ENCODE results near the gene DNASE1L2.

The DNASE1L2 gene

DNA sequence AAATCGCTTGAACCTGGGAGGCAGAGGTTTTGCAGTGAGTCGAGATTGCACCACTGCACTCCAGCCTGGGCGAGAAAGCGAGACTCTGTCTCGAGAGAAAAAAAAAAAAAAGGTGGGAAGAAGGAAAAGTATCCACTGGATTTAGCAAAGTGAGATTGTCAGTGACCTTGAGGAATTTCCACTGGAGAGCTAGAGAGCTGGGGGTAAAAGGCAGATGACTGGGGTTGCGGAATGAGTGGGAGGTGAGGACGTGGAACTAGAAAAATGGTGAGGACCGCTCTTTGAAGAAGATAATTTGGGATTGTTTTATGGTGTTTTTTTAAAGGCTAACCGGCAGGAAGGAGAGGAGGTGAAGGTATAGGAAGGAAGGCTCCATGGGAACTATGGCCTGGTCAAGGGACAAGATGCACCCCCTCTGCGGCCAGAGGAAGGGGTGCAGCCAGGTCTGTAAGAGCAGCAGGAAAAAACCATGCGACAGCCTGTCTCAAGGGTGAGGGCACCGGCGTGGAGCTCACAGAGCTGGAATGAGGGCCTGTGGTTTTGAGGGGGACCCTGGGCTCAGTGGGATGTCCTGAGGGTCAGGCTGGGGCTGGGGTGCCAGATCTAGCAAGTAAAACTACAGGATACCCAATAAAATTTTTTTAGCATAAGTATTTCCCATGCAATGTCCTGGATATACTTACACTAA, 31.7 kb upstream of the DNASE1L2 start:
- DNase-seq: no peak

- DNase-seq: peak; percentile 92
Measured at GRCh38 chr16:2205104-2205966, 30.9 kb upstream of the DNASE1L2 start, which contains the start of gene MLST8. MLST8 (plus strand) TSS chr16:2205454; CDS start chr16:2206086, 632 bp downstream.

- no peak for DNase-seq
Measured at GRCh38 chr16:2205967-2206313, 30.3 kb upstream of the DNASE1L2 start.

DNA sequence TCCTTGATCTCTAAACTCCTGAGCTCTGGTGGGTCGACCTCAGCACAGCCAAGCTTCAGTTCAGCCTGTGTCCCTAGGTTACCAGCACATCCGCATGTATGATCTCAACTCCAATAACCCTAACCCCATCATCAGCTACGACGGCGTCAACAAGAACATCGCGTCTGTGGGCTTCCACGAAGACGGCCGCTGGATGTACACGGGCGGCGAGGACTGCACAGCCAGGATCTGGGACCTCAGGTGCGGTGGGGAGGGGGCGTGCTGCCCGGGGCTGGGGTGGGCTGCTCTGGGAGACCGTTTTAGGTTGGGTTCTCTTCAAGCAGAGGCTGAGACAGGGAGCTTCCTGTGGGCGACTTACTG, 29.8 kb upstream of the DNASE1L2 start:
- DNase-seq: no peak

DNA sequence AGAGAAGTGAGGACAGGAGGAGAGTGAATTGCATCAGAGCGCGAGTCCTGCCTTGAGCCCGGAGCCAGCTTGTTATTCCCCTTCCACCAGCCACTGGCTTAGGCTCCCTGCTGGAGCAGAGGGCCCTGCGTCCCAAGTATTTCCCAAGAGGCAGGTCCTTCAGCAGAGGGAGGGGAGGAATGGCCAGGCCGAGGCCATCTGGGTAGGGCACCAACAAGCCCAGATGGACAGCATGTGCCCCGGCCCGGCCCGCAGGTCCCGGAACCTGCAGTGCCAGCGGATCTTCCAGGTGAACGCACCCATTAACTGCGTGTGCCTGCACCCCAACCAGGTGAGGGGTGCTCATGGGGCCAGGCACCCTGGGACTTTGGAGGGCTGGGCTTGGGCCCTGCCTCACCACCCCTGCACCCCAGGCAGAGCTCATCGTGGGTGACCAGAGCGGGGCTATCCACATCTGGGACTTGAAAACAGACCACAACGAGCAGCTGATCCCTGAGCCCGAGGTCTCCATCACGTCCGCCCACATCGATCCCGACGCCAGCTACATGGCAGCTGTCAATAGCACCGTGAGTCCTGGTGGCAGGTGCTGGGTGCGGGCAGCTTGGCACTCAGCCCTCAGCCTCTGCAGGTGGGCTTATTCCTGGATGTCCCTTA, 29.3 kb upstream of the DNASE1L2 start:
- DNase-seq: peak; percentile 35

- DNase-seq: no peak
Measured at GRCh38 chr16:2207872-2208271, 28.4 kb upstream of the DNASE1L2 start.

- no peak for DNase-seq
Measured at GRCh38 chr16:2208308-2208707, 27.9 kb upstream of the DNASE1L2 start.

GRCh38 chr16:2208772-2209171, 27.5 kb upstream of the DNASE1L2 start:
- no peak for DNase-seq

DNA sequence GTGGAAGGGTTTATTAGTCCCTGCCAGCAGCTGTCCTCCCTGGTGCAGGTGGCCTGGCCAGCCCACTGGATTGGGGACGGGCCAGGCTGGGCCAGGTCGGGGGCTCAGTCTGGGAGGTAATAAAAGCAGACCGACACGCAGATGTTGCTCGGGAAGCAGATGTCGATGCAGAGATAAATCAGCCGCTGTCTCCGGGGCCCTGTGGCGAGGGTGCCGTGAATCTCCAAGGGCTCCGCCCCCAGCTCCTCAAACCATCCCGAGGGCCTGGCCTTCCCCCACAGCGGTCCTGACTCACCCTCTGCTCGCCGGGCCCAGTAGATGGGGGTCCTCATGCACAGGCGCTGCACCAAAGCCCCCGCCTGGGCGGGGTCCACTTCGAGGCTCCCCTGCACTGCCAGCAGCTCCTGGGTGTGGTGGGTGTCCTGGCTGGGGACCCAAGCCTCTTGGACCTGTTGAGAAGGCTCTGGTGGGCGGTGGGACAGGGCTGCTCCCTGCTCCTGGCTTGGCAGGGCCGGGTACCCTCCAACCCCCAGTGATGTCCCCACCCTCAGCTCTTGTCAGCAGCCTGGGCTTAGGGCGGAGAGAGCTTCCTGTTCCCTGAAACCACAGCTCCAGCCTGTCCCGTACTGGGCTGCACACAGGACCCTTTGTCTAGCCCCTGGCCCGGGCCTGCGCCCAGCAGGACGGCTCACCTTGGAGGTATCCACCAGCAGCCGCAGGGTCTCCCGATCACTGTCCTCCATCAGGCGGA, 26.8 kb upstream of the DNASE1L2 start:
- no peak for DNase-seq

DNA sequence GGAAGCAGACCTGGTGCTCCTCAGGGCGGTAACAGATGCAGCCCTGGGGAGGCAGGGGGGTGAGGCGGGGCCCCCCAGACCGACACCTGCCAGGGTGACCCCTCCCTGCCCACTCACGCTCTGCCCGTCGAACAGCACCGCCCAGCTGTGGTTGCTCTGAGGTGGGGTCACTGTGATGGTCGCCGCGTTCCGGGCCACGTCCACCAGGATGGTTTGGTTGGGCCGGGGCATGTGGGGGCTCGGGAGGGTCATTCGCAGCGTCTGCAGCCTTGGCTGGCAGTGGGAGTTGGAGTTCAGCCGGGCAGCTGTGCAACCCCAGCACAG, 26.3 kb upstream of the DNASE1L2 start:
- no peak for DNase-seq

GRCh38 chr16:2210386-2211365, 25.6 kb upstream of the DNASE1L2 start, which contains the start of gene BRICD5:
BRICD5 (minus strand) TSS chr16:2210863; CDS start chr16:2210833, 30 bp downstream.
- no peak for DNase-seq

DNA sequence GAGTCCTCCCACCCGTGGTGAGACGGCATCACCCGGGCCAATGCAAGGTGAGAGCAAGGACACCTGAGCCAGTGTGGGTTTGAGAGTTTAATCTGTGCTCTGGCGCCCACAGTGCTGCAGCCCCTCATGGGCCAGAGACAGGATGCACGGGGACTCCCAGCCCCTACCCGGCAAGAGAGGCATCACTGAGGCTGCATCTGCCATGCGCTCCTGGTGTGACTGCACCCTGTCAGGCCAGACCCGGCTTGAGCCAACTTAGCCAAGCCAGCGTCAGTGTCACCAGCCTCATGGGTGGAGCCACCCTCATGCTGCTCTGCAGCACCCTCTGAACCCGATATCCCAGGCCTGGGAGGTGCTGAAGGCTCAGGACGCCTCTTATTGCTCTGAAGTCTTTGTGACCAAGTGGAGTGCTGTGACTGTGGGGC, 24.3 kb upstream of the DNASE1L2 start:
- no peak for DNase-seq

DNA sequence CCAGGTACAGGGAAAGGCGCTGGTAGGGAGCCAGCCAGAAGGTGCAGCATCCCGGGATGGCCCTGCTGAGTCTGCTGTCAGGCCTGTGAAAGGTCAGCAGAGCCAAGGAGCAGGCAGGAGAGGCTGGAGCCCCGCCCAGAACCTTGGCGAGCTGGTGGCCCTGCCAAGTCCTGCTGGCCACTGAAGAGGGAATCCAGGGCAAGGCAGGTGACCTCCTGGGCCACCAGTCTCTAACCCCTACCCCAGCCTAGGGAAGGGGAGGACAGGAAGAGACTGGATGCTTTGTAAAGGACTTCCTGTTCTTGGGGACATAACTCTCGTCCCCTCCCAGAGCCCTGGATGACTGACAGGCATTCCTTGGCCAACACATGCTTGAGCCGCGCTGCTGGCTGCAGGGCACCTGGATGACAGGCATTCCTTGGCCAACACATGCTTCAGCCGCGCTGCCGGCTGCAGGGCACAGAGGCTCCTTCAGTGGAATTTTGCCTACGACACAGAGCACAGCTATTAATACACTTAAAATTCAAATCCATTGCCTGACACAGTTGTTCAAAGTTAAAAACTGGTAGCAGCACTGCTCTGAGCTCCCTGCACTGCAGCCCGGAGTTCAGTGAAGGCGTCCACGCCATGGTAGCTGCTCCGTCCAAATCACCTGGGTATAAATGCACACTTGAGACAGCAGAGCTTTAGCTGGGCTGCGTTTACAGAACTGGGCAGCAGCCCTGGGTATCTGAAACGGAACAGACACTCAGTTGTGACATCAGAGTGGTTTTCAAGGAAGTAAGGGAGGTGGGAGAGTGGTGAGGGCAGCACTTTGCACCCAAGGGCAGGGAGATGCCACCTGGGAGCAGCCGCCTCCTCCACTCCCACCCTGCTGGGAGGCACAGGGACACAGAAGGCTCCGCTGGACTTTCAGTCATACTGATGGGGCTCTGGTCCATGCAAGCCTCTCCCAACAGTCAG, 23.6 kb upstream of the DNASE1L2 start:
- peak; percentile 31 for DNase-seq

DNA sequence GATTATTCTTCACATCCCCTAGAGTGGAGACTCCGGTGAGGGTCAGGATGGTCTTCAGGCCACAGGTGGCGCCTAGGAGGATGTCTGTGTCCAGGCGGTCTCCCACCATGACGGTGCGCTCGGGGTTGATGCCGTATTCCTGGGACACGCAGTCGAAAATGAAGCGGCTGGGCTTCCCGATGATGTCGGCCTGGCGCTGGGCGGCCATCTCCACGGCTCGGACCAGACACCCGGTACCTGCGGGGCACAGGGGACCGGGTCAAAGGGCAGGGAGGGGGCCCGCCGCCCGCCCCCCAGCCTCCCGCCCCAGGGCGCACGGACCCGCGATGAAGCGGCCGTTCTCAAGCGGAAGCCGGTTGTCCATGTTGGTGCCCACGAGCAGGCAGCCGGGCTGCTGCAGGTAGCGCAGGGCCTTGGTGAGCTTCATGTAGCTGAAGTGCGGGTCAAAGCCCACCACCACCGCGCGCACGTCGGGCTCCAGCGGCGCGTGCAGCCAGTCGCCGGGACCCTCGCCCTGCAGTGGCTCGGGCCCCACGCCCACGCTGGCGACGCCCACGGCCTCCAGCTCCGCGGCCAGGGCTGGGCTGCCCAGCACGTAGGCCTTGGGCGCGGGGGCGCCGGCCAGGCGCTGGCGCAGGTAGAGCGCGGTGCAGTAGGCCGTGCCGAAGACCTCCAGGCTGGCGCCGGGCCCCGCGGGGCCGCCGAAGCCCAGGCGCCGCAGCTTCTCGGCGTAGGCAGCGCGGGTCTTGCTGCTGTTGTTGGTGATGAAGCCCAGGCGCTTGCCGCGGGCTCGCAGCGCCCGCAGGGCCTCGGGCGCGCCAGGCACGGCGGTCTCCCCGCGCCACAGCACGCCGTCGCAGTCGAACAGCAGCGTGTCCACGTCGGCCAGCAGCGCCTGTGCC, 22.2 kb upstream of the DNASE1L2 start:
- DNase-seq: no peak

DNA sequence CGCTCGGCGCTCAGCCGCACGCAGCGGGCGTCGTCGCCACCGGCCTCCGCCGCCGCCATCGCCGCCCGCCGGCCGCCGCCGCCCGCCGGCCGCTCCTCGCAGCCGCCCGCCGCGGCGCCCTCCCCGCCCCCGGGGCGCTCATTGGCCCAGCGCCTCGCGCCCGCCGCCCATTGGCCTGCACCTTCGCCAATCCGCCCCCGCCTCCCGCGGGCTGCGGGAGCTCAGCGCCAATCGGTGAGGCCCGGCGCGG, 21.6 kb upstream of the DNASE1L2 start, which contains the start of gene PGP:
PGP (minus strand) TSS at position 122 of the 250 bp plus-strand sequence; CDS start at position 59, 63 bp downstream.
- DNase-seq: no peak

- no peak for DNase-seq
Measured at GRCh38 chr16:2216330-2216729, 19.9 kb upstream of the DNASE1L2 start.

DNA sequence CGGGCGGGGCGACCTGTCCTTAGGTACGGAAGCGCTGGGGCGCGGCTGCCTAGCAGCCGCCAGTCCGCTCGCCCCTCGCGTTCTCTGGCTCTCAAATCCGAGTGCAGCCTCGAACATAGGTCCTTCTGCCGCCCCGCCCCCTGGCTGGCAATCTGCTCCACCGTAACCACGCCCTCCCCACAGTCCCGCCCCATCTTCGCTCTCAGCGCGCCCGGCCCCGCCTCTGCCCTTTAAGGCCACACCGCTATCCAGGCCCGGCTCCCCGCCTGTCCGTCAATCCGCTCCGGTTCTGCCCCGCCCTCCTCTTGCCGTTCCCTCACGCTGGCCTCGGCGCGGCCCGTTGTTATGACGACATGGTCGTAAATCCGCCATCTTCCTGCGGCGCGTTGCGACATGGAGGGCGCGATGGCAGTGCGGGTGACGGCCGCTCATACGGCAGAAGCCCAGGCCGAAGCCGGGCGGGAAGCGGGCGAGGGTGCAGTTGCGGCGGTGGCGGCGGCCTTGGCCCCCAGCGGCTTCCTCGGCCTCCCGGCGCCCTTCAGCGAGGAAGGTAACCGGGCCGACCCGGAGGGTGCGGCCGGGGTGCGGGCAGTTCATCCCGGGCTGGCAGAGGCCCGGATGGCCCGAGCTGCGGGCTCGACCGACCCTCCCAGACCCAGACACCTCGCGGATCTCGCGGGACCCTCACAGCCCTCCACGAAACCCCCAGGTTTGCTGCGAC, 12.9 kb upstream of the DNASE1L2 start, which contains the start of gene E4F1:
E4F1 (plus strand) TSS at position 371 of the 721 bp plus-strand sequence; CDS start at position 394, 23 bp downstream.
- peak; percentile 100 for DNase-seq

DNA sequence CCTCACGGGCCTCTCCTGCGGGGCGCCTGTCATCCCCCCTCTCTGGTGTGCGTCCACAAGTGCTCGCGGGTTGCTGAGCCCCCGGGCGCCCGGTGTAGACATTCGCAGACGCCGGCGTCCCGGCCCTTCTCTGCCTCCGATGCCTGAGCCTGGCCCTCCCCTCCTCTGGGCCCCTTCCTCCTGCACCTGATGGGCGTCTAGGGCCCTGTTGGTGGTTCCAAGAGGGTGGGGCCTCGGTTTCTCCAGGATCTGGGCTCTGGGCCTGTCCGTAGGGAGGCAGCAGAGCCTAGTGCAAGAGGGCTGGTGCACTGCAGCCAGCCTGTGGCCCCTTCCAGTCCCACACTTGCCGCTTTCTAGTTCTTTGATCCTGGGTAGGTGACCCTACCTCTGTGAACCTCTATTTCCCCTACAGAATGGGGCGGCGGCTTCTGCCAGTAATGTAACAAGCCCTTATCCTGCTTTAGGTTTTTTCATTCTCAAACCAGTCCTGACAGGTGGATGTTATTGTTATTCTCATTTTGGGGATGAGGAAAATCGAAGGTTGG, 12.2 kb upstream of the DNASE1L2 start:
- peak; percentile 53 for DNase-seq

All from suppressor macrophage treated with lipopolysaccharide for 4 hours (primary cell).